IMR-90 (cell line): ENCODE measurements around the gene PES1. TPM values are rescaled to one million over a fixed set of nuclear protein-coding genes. Genes with fewer than 3 reads are reported as not detected.

ENCODE experiments used
- ATAC-seq: fragments of 200-7000 bp; cut with Tn5 transposase; 2 replicates; pipeline ENCODE4 v1.9.1; 2020; ENCODE audit warnings: low read depth, mild to moderate bottlenecking, moderate library complexity
- BruUV-seq: library from RNA; stranded (reverse); fragments of 400-500 nt; replicated peaks from 2 replicates; lab custom pipeline; 2021; lab: Mats Ljungman, UMichigan
- CTCF ChIA-PET: fragments of 300-600 bp; formaldehyde crosslinking; extraction: SDS; loops from one replicate; lab custom pipeline; 2021; ENCODE audit warnings: antibody characterized with exemption; lab: Yijun Ruan, JAX
- POLR2A ChIA-PET: fragments of 300-600 bp; sonication (Branson Sonifier 250); formaldehyde crosslinking; loops from one replicate; lab custom pipeline; 2022; ENCODE audit warnings: antibody characterized with exemption; ENCODE audit not compliant: unreplicated experiment; lab: Charles Lee
- DNase-seq: peaks from one replicate; pipeline ENCODE4 v3.0.0; 2013
- H2AFZ ChIP-seq: replicated peaks from 2 replicates; pipeline ENCODE3; 2013; ENCODE audit warnings: low read length, mild to moderate bottlenecking; ENCODE audit not compliant: poor library complexity
- H2AK5ac ChIP-seq: 2 replicates; pipeline ENCODE4 v1.6.1; 2013; ENCODE audit warnings: low read depth, low read length, inconsistent platforms
- H2AK9ac ChIP-seq: replicated peaks from 2 replicates; pipeline ENCODE3; 2013; ENCODE audit warnings: mild to moderate bottlenecking, low read depth, low read length, moderate library complexity; ENCODE audit not compliant: poor library complexity
- H2BK120ac ChIP-seq: 2 replicates; pipeline ENCODE4 v1.6.1; 2013; ENCODE audit warnings: low read depth, low read length, inconsistent platforms
- H2BK15ac ChIP-seq: 3 replicates; pipeline ENCODE4 v1.6.1; 2013; ENCODE audit warnings: low read depth, low read length, inconsistent platforms
- H2BK20ac ChIP-seq: 2 replicates; pipeline ENCODE4 v1.6.1; 2013; ENCODE audit warnings: low read depth, mild to moderate bottlenecking, inconsistent platforms, low read length, moderate library complexity
- H2BK5ac ChIP-seq: 2 replicates; pipeline ENCODE4 v1.6.1; 2013; ENCODE audit warnings: mild to moderate bottlenecking, low read depth, low read length, inconsistent platforms; ENCODE audit not compliant: poor library complexity, severe bottlenecking
- H3K14ac ChIP-seq: replicated peaks from 2 replicates; pipeline ENCODE4 v1.6.1; 2013; ENCODE audit warnings: low read depth, low read length, inconsistent platforms
- H3K18ac ChIP-seq: 2 replicates; pipeline ENCODE4 v1.6.1; 2013; ENCODE audit warnings: low read depth, low read length, control low read depth
- H3K23ac ChIP-seq: 2 replicates; pipeline ENCODE4 v1.6.1; 2013; ENCODE audit warnings: low read depth, low read length, inconsistent platforms
- H3K27ac ChIP-seq: 2 replicates; pipeline ENCODE4 v1.5.1; 2013; ENCODE audit warnings: mild to moderate bottlenecking, control low read depth, low read length; ENCODE audit not compliant: insufficient read depth
- H3K27me3 ChIP-seq: 2 replicates; pipeline ENCODE4 v1.6.1; 2013; ENCODE audit warnings: low read length; ENCODE audit not compliant: control insufficient read depth, insufficient read depth
- H3K36me3 ChIP-seq: 2 replicates; pipeline ENCODE4 v1.6.1; 2013; ENCODE audit warnings: low read length, mixed read lengths; ENCODE audit not compliant: control insufficient read depth, insufficient read depth
- H3K4ac ChIP-seq: 2 replicates; pipeline ENCODE4 v1.6.1; 2013; ENCODE audit warnings: low read depth, low read length, inconsistent platforms
- H3K4me1 ChIP-seq: 2 replicates; pipeline ENCODE4 v1.6.1; 2013; ENCODE audit warnings: low read length, mixed read lengths; ENCODE audit not compliant: control insufficient read depth, insufficient read depth
- H3K4me2 ChIP-seq: 2 replicates; pipeline ENCODE4 v1.6.1; 2013; ENCODE audit warnings: low read depth, mild to moderate bottlenecking, control low read depth, low read length, moderate library complexity
- H3K4me3 ChIP-seq: 2 replicates; pipeline ENCODE4 v1.5.1; 2013; ENCODE audit warnings: low read depth, mild to moderate bottlenecking, control low read depth, low read length, moderate library complexity; ENCODE audit not compliant: insufficient read depth
- H3K56ac ChIP-seq: 2 replicates; pipeline ENCODE4 v1.6.1; 2013; ENCODE audit warnings: low read length, inconsistent platforms; ENCODE audit not compliant: insufficient read depth; ENCODE audit errors: extremely low read depth
- H3K79me1 ChIP-seq, 2 experiments: 2 replicates each; pipeline ENCODE4 v1.6.1; 2013; ENCODE audit warnings: low read length in 2 of 2, inconsistent platforms in 1 of 2, low read depth in 1 of 2
- H3K9ac ChIP-seq: 2 replicates; pipeline ENCODE4 v1.6.1; 2013; ENCODE audit warnings: low read depth, low read length, control low read depth
- H3K9me1 ChIP-seq: 2 replicates; pipeline ENCODE4 v1.6.1; 2013; ENCODE audit warnings: low read length, inconsistent platforms; ENCODE audit not compliant: insufficient read depth
- H3K9me3 ChIP-seq: 2 replicates; pipeline ENCODE4 v1.6.1; 2013; ENCODE audit warnings: low read length; ENCODE audit not compliant: control insufficient read depth, insufficient read depth
- H4K20me1 ChIP-seq: 2 replicates; pipeline ENCODE4 v1.6.1; 2013; ENCODE audit warnings: low read length, inconsistent platforms; ENCODE audit not compliant: insufficient read depth
- H4K5ac ChIP-seq: 2 replicates; pipeline ENCODE4 v1.6.1; 2013; ENCODE audit warnings: mild to moderate bottlenecking, low read depth, low read length, control low read depth
- H4K8ac ChIP-seq, 2 experiments: 2 replicates each; pipeline ENCODE4 v1.6.1; 2013; ENCODE audit warnings: low read depth in 2 of 2, low read length in 2 of 2, control low read depth in 1 of 2, inconsistent platforms in 1 of 2
- H4K91ac ChIP-seq: 2 replicates; pipeline ENCODE4 v1.6.1; 2013; ENCODE audit warnings: low read depth, low read length, inconsistent platforms; ENCODE audit not compliant: insufficient read depth
- BHLHE40 ChIP-seq: fragments of 150-350 bp; IDR thresholded peaks from 2 replicates; pipeline ENCODE4 v1.6.1; 2016; ENCODE audit warnings: mild to moderate bottlenecking, low read depth, low read length
- WGBS, 2 experiments: methylation state at CpG; one replicate each; pipeline versions ENCODE4 v1.1.5 to v1.1.7; 2013; ENCODE audit warnings: missing lambda C conversion rate in 2 of 2; ENCODE audit not compliant: insufficient read length in 1 of 2; ENCODE audit errors: extremely low coverage in 2 of 2; 5-methylcytosine and 5-hydroxymethylcytosine counted together
- dilution Hi-C: fragments of 300-500 bp; cut with HindIII; formaldehyde crosslinking; loops from one replicate; pipeline ENCODE4 v1.14.3; 2018; ENCODE audit warnings: low sequenced_read_pairs; ENCODE audit not compliant: unreplicated experiment
- in situ Hi-C: fragments of 300-500 bp; cut with MboI; formaldehyde crosslinking; loops from 3 replicates; pipeline ENCODE4 v1.14.3; 2019; ENCODE audit warnings: low sequenced_read_pairs, inconsistent platforms, mixed read lengths
- intact Hi-C: fragments of 100-400 bp; cut with micrococcal nuclease; formaldehyde crosslinking; loops from 2 replicates; pipeline ENCODE4 v1.10.0; 2022
- polyA plus RNA-seq, 3 experiments: library from polyadenylated mRNA; depleted of rRNA; stranded (reverse); fragments of >200 nt; gene quantifications; 2 replicates each; pipeline ENCODE4 v1.2.3, GENCODE V29; 2012; ENCODE audit warnings: low replicate concordance in 1 of 3
- total RNA-seq: library from RNA; depleted of rRNA; stranded (reverse); fragments of >200 nt; gene quantifications from 2 replicates; pipeline ENCODE4 v1.2.3, GENCODE V29; 2012

The PES1 gene
- total and polyA plus RNA-seq, 2 of the 4 experiments (the other 2 are of a cell fraction) = 120 to 142 TPM

DNA sequence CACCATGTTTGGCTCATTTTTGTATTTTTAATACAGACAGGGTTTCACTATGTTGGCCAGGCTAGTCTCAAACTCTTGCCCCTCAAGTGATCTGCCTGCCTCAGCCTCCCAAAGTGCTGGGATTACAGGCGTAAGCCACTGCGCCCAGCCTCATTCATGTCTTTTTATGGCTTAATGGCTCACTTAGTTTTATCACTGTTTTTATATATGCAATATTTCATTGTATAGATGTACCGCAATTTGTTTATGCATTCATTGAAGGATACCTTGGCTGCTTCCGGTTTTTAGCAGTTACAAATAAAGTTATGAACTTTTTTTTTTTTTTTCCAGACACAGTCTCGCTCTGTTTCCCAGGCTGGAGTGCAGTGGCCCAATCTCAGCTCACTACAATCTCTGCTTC lies 9.8 kb upstream of the PES1 start:
- Histone ChIP-seq H2AK5ac (no peak overlapping the region), H2BK20ac (no peak overlapping the region), H4K91ac (no peak overlapping the region), H3K9me3 (no peaks in the 10 kb centered on the region), H3K36me3 (no peaks in the 10 kb centered on the region), H3K4me3 (no peak overlapping the region), H3K14ac (no peak overlapping the region), H2BK120ac (no peak overlapping the region), H3K27me3 (no peaks in the 10 kb centered on the region; the same call in 1 of the 2 replicates), H3K79me1 (no peaks in the 10 kb centered on the region), H2BK5ac (no peak overlapping the region), H3K56ac (no peak overlapping the region), H3K18ac (no peak overlapping the region), H3K23ac (no peak overlapping the region), H2AFZ (no peak overlapping the region), H2BK15ac (no peak overlapping the region), H2AK9ac (no peak overlapping the region), H3K27ac (no peak overlapping the region), H3K4me2 (no peak overlapping the region), H3K4ac (no peak overlapping the region), H4K20me1 (no peaks in the 10 kb centered on the region), H4K8ac (no peak overlapping the region), H3K9ac (no peak overlapping the region), H3K9me1 (0 out of 2 replicates have a peak, but pooled peaks cover 3% of the 10 kb centered on the region), H4K5ac (no peak overlapping the region), H3K4me1 (peaks cover 2% of the 10 kb centered on the region)
- CTCF ChIA-PET = interaction anchor here (0.6 to 1.0 kb wide), 3 partner anchors 9 to 849 kb away, joined by 3 to 4 read pairs (median 3); partner anchors contain the start of gene PES1
- no CpG with 5 or more reads among the region's 5 CpGs for WGBS, 2 experiments
- no TSS peak for BruUV-seq
- DNase-seq = no peak
- POLR2A ChIA-PET = no interaction called here
- dilution Hi-C loops = no loop called here
- no peak for ATAC-seq
- TF ChIP-seq BHLHE40 = no peak
- intact Hi-C loops = no loop called here
- in situ Hi-C loops = no loop called here
